ENCODE measurements around the gene MED8. TPM values are rescaled to one million over a fixed set of nuclear protein-coding genes. Genes with fewer than 3 reads are reported as not detected.
A peak's percentile ranks its signal among the peaks of the same experiment; 100 is the strongest.

Gene MED8
- total and polyA plus RNA-seq, 2 of the 13 experiments (the other 11 are each of a cell fraction or from before 2014, with no cell fraction given): 16.9 to 77.4 TPM

- TF ChIP-seq FOXP4 (CRISPR knock-in tag; IDR thresholded peaks at IDR 0.05): no peak; the same call in 1 of the 2 replicates
- TF ChIP-seq ARHGAP35 (CRISPR knock-in tag; IDR thresholded peaks at IDR 0.05; ENCODE audit: borderline replicate concordance): no peak
- TF ChIP-seq WIZ (CRISPR knock-in tag; IDR thresholded peaks at IDR 0.05): 0 out of 2 replicates have a peak, but pooled peaks have one; percentile 50
- TF ChIP-seq POGK (CRISPR knock-in tag; conservative IDR thresholded peaks at IDR 0.05): no peak; the same call in 1 of the 2 replicates
- TF ChIP-seq CEBPG (CRISPR knock-in tag; IDR thresholded peaks at IDR 0.05): peak; percentile 69
- no peak for TF ChIP-seq ZNF891 (CRISPR knock-in tag; IDR thresholded peaks at IDR 0.05)
- TF ChIP-seq MAZ (IDR thresholded peaks at IDR 0.05; ENCODE audit: borderline replicate concordance, low read depth, low read length): 0 out of 2 replicates have a peak, but pooled peaks have one; percentile 35
- peak; percentile 88 for TF ChIP-seq MAZ (CRISPR knock-in tag; IDR thresholded peaks at IDR 0.05; ENCODE audit: low read depth)
- no peak; a peak in 1 of 4 replicates for TF ChIP-seq NR2F1 (CRISPR knock-in tag; IDR thresholded peaks at IDR 0.05)
- no peak for TF ChIP-seq BCLAF1 (IDR thresholded peaks at IDR 0.05)
- no peak for TF ChIP-seq ZBTB26 (CRISPR knock-in tag; IDR thresholded peaks at IDR 0.05; ENCODE audit: borderline replicate concordance)
- TF ChIP-seq ATF1 (CRISPR knock-in tag; IDR thresholded peaks at IDR 0.05): no peak
- TF ChIP-seq BRF2 (CRISPR knock-in tag; IDR thresholded peaks at IDR 0.05): peak; percentile 44; the same call in 1 of the 2 replicates
- no peak for TF ChIP-seq ZNF275 (CRISPR knock-in tag; IDR thresholded peaks at IDR 0.05; ENCODE audit: borderline replicate concordance)
Measured at GRCh38 chr1:43348809-43349593, 40.6 kb downstream of the MED8 start (continued).

Data from HepG2 (cell line).